GM12878 (cell line): ENCODE results near the gene MBTPS2. TPM values are rescaled to one million over a fixed set of nuclear protein-coding genes. Genes with fewer than 3 reads are reported as not detected.

Experiments
- ATAC-seq: fragments of 200-7000 bp; cut with Tn5 transposase; 3 replicates; pipeline ENCODE4 v1.9.1; 2020; ENCODE audit warnings: mild to moderate bottlenecking, moderate library complexity
- BruUV-seq: library from RNA; stranded (reverse); fragments of 400-500 nt; replicated peaks from 2 replicates; lab custom pipeline; 2021; lab: Mats Ljungman, UMichigan
- CTCF ChIA-PET: fragments of 300-600 bp; sonication (Branson Sonifier 250); formaldehyde crosslinking; extraction: SDS; loops from one replicate; lab custom pipeline; 2021; ENCODE audit warnings: inconsistent platforms; lab: Yijun Ruan, JAX
- POLR2A ChIA-PET: fragments of 350-600 bp; formaldehyde crosslinking; extraction: SDS; loops from one replicate; lab custom pipeline; 2021; ENCODE audit warnings: inconsistent platforms; lab: Charles Lee
- RAD21 ChIA-PET: fragments of 300-600 bp; sonication (Branson Sonifier 250); formaldehyde crosslinking; loops from one replicate; lab custom pipeline; 2023; ENCODE audit warnings: antibody characterized with exemption; ENCODE audit not compliant: unreplicated experiment; lab: Charles Lee
- SMC1A ChIA-PET: fragments of 300-600 bp; sonication (Branson Sonifier 250); formaldehyde crosslinking; loops from one replicate; lab custom pipeline; 2023; ENCODE audit not compliant: unreplicated experiment, uncharacterized antibody; lab: Charles Lee
- DNase-seq: peaks from one replicate; pipeline ENCODE4 v3.0.0-alpha.2; 2011; ENCODE audit warnings: low read depth, low spot score
- FAIRE-seq: peaks from 3 replicates; lab custom pipeline; 2011; peaks lifted over from hg19 to GRCh38; lab: Jason Lieb, UNC
- H2AFZ ChIP-seq: 2 replicates; pipeline ENCODE4 v1.6.0; 2011; ENCODE audit warnings: low read depth, low read length, control low read depth; ENCODE audit not compliant: control insufficient read depth
- H3K27ac ChIP-seq: 2 replicates; pipeline ENCODE4 v1.5.1; 2011; ENCODE audit warnings: control low read depth; ENCODE audit not compliant: control insufficient read depth, insufficient read depth
- H3K27me3 ChIP-seq, 2 experiments: replicated peaks in 1 of 2; 2 replicates each; pipeline versions ENCODE4 v1.6.0 to v1.6.1; 2011; ENCODE audit warnings: low read length in 1 of 2; ENCODE audit not compliant: control insufficient read depth in 2 of 2, insufficient read depth in 2 of 2
- H3K36me3 ChIP-seq, 2 experiments: 2 replicates each; pipeline ENCODE4 v1.5.1; 2011; ENCODE audit warnings: low read length in 1 of 2; ENCODE audit not compliant: control insufficient read depth in 2 of 2, insufficient read depth in 2 of 2
- H3K4me1 ChIP-seq: 2 replicates; pipeline ENCODE4 v1.6.1; 2011; ENCODE audit warnings: mild to moderate bottlenecking, low read length, moderate library complexity, mixed read lengths; ENCODE audit not compliant: control insufficient read depth, insufficient read depth
- H3K4me2 ChIP-seq: 2 replicates; pipeline ENCODE4 v1.6.0; 2011; ENCODE audit warnings: control low read depth; ENCODE audit not compliant: control insufficient read depth, insufficient read depth
- H3K4me3 ChIP-seq: fragments of 200-600 bp; sonication (generic); 2 replicates; pipeline ENCODE4 v1.5.1; 2016
- H3K79me2 ChIP-seq: 2 replicates; pipeline ENCODE4 v1.6.0; 2011; ENCODE audit warnings: low read length; ENCODE audit not compliant: control insufficient read depth, insufficient read depth
- H3K9ac ChIP-seq: 2 replicates; pipeline ENCODE4 v1.8.0; 2011; ENCODE audit warnings: low read length, control low read depth, mixed read lengths; ENCODE audit not compliant: control insufficient read depth, insufficient read depth
- H3K9me3 ChIP-seq: replicated peaks from 3 replicates; pipeline ENCODE4 v1.5.1; 2011; ENCODE audit warnings: mild to moderate bottlenecking, low read length; ENCODE audit not compliant: control insufficient read depth, insufficient read depth
- H4K20me1 ChIP-seq: 2 replicates; pipeline ENCODE4 v1.6.0; 2011; ENCODE audit not compliant: control insufficient read depth, insufficient read depth
- EED ChIP-seq: sonication (generic); IDR thresholded peaks from 2 replicates; pipeline ENCODE4 v1.6.1; 2016; ENCODE audit warnings: antibody characterized with exemption, low read depth
- EP300 ChIP-seq, 2 experiments: fragments of 150-350 bp in 1 of 2; IDR thresholded peaks; 2 replicates each; pipeline ENCODE4 v1.6.1; 2011 to 2012; ENCODE audit warnings: low read depth in 2 of 2, low read length in 2 of 2, borderline replicate concordance in 1 of 2, improper control_type of control experiment in 1 of 2, inconsistent platforms in 1 of 2; ENCODE audit not compliant: control insufficient read depth in 1 of 2
- GATAD2B ChIP-seq: fragments of 450-650 bp; conservative IDR thresholded peaks from 2 replicates; pipeline ENCODE4 v1.6.1; 2017; ENCODE audit warnings: low read depth, mild to moderate bottlenecking, moderate library complexity
- JUND ChIP-seq: IDR thresholded peaks from 2 replicates; pipeline ENCODE4 v1.6.1; 2012; ENCODE audit warnings: low read depth, mild to moderate bottlenecking, low read length, improper control_type of control experiment, moderate library complexity
- MTA2 ChIP-seq: fragments of 450-650 bp; IDR thresholded peaks from 2 replicates; pipeline ENCODE4 v1.6.1; 2016; ENCODE audit warnings: low read depth, mild to moderate bottlenecking, moderate library complexity
- NR2F1 ChIP-seq: fragments of 450-650 bp; conservative IDR thresholded peaks from 2 replicates; pipeline ENCODE4 v1.6.1; 2017; ENCODE audit warnings: mild to moderate bottlenecking
- PAX5 ChIP-seq: IDR thresholded peaks from 2 replicates; pipeline ENCODE4 v1.6.1; 2011; ENCODE audit warnings: low read depth, low read length, borderline replicate concordance
- POLR2AphosphoS5 ChIP-seq: IDR thresholded peaks from 2 replicates; pipeline ENCODE4 v1.6.1; 2011; ENCODE audit warnings: mild to moderate bottlenecking, low read length, inconsistent platforms
- POU2F2 ChIP-seq: IDR thresholded peaks from 3 replicates; pipeline ENCODE4 v1.6.1; 2011; ENCODE audit warnings: low read depth, mild to moderate bottlenecking, low read length, borderline replicate concordance
- SP1 ChIP-seq: IDR thresholded peaks from one replicate; pipeline ENCODE4 v1.6.1; 2011; ENCODE audit warnings: low read depth, low read length
- STAT3 ChIP-seq: IDR thresholded peaks from 2 replicates; pipeline ENCODE4 v1.6.1; 2011; ENCODE audit warnings: low read depth, low read length, improper control_type of control experiment
- SUZ12 ChIP-seq: fragments of 200-600 bp; sonication (generic); IDR thresholded peaks from one replicate; pipeline ENCODE4 v1.6.1; 2018; ENCODE audit warnings: antibody characterized with exemption, mild to moderate bottlenecking; ENCODE audit not compliant: unreplicated experiment
- ZNF274 ChIP-seq: IDR thresholded peaks from one replicate; pipeline ENCODE4 v1.8.0; 2011; ENCODE audit not compliant: insufficient read length, insufficient read depth
- WGBS: methylation state at CpG from one replicate; pipeline ENCODE4 v1.1.6; 2016; ENCODE audit warnings: low lambda C conversion rate; ENCODE audit not compliant: insufficient replicate concordance, insufficient coverage; ENCODE audit errors: missing lambda C conversion rate; 5-methylcytosine and 5-hydroxymethylcytosine counted together
- in situ Hi-C: fragments of 300-500 bp; cut with MboI; formaldehyde crosslinking; loops from 9 replicates; pipeline ENCODE4 v1.14.3; 2018; ENCODE audit warnings: mixed read lengths
- intact Hi-C: fragments of 100-400 bp; cut with micrococcal nuclease; formaldehyde crosslinking; loops from one replicate; pipeline ENCODE4 v1.14.2; 2022; ENCODE audit not compliant: unreplicated experiment
- polyA plus RNA-seq, 11 experiments: library from polyadenylated mRNA; depleted of rRNA in 4 of 11; unstranded in 6 of 11; stranded (reverse) in 5 of 11; fragments of >200 nt; fragmentation: Nextera tagmentation in 4 of 11; fragmentation: Illumina TruSeq in 1 of 11; extraction: Ambion mirVana in 4 of 11; extraction: Trizol in 1 of 11; gene quantifications; 1 replicate in 1 of 11; 2 replicates in 10 of 11; pipeline versions ENCODE4 v1.2.1 to v1.2.3, GENCODE V29; 2011 to 2016; ENCODE audit warnings: inconsistent platforms in 2 of 11, missing spikeins in 2 of 11, low read depth in 1 of 11
- total RNA-seq, 4 experiments: library from RNA; depleted of rRNA in 3 of 4; stranded (reverse); fragments of >200 nt in 3 of 4; fragmentation: Illumina TruSeq in 1 of 4; extraction: Trizol in 1 of 4; gene quantifications; 2 replicates each; pipeline versions ENCODE4 v1.2.1 to v1.2.3, GENCODE V29; 2013 to 2021

MBTPS2 gene
- total and polyA plus RNA-seq, 10 of the 15 experiments (the other 5 are each of a cell fraction or from before 2014, with no cell fraction given): 2.6 to 11.0 (median 8.0) TPM

DNA sequence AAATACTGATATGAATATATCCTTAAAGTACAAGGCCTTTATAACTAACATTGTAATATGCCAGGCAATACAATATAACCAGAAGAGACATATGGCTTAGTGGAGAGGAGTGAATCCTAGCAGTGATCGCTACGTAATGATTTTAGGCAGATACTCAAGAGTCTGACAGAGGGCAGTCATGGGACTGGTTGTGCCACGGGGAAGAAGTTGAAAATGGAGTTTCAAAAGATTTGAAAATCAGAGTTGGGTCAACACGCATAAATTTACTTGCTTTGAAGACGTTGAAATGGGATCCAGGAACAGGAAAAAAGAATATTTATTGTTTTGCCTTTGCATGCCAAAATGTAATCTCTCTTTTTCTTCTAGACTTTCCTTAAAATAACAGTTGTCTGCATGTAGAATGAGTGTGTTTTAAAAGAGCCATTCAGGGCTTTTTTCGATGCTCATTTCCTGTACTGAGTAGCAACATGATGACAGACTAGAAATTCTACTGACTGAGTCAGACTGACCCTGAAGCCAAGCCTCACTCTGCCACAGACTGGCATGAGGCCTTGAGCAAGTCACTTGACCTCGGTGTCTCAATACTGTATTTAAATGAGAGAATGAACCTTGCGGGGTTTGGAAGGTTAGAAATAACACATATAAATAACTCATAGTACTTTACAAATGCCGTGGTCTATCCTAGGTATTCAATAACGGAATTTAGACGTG is 93.0 kb downstream of the MBTPS2 start:
- intact Hi-C loops: no loop called here
- TF ChIP-seq STAT3 (no peak), MTA2 (no peak), NR2F1 (no peak), ZNF274 (no peak), JUND (no peak), PAX5 (no peak), SP1 (no peak), EP300 (IDR thresholded peaks at IDR 0.05; ENCODE audit: borderline replicate concordance in 1 of 2, control insufficient read depth in 1 of 2, low read depth in 2 of 2, low read length in 2 of 2) (no peak), SUZ12 (no peak), GATAD2B (no peak), POLR2AphosphoS5 (no peak), POU2F2 (no peak), EED (no peak)
- Histone ChIP-seq H2AFZ (no peak overlapping the region), H3K9me3 (no peaks in the 10 kb centered on the region), H3K4me3 (no peak overlapping the region), H4K20me1 (no peaks in the 10 kb centered on the region), H3K27me3 (no peaks in the 10 kb centered on the region), H3K4me1 (no peaks in the 10 kb centered on the region), H3K4me2 (no peak overlapping the region), H3K36me3 (no peaks in the 10 kb centered on the region), H3K27ac (no peak overlapping the region), H3K9ac (no peak overlapping the region), H3K79me2 (no peaks in the 10 kb centered on the region)
- WGBS: 37% methylated on average over 11 of the region's 11 CpGs
- RAD21 ChIA-PET: no interaction called here
- CTCF ChIA-PET: no interaction called here
- SMC1A ChIA-PET: no interaction called here
- DNase-seq (no peak), ATAC-seq (no peak), FAIRE-seq (no peak)
- POLR2A ChIA-PET: interaction anchor here (0.6 kb wide), 1 partner anchor 27 kb away, joined by 4 read pairs; no protein-coding TSS in a partner anchor
- no TSS peak for BruUV-seq
- in situ Hi-C loops: no loop called here
